SK-N-SH treated with all-trans-retinoic acid at 6 μM for 48 hours (cell line): ENCODE results near the gene BABAM2.

Experiments
- ATAC-seq: fragments of 200-7000 bp; cut with Tn5 transposase; 3 replicates; pipeline ENCODE4 v1.9.1; 2020; ENCODE audit warnings: mild to moderate bottlenecking, moderate library complexity
- BACH2 ChIP-seq: fragments of 250-450 bp; sonication (Bioruptor Pico); IDR thresholded peaks from 2 replicates; pipeline ENCODE4 v1.9.0; 2021; ENCODE audit warnings: mild to moderate bottlenecking, borderline replicate concordance
- CREB5 ChIP-seq: fragments of 250-450 bp; sonication (Bioruptor Pico); IDR thresholded peaks from 2 replicates; pipeline ENCODE4 v1.5.1; 2020; ENCODE audit warnings: low read depth, mild to moderate bottlenecking, moderate library complexity
- GLIS3 ChIP-seq: fragments of 250-450 bp; sonication (Bioruptor Pico); IDR thresholded peaks from 2 replicates; pipeline ENCODE4 v1.5.0; 2020; ENCODE audit warnings: mild to moderate bottlenecking, moderate library complexity
- ISL1 ChIP-seq: fragments of 250-450 bp; sonication (Bioruptor Pico); IDR thresholded peaks from 2 replicates; pipeline ENCODE4 v2.1.2; 2022; ENCODE audit warnings: mild to moderate bottlenecking, moderate library complexity
- OSR1 ChIP-seq: fragments of 250-450 bp; sonication (Bioruptor Pico); IDR thresholded peaks from 2 replicates; pipeline ENCODE4 v1.8.0; 2022; ENCODE audit warnings: moderate library complexity, mild to moderate bottlenecking, inconsistent platforms
- PATZ1 ChIP-seq: fragments of 250-450 bp; sonication (Bioruptor Pico); IDR thresholded peaks from 2 replicates; pipeline ENCODE4 v1.8.0; 2020; ENCODE audit warnings: mild to moderate bottlenecking, moderate library complexity, borderline replicate concordance
- RARB ChIP-seq: fragments of 250-450 bp; sonication (Bioruptor Pico); IDR thresholded peaks from 2 replicates; pipeline ENCODE4 v1.8.0; 2021; ENCODE audit warnings: mild to moderate bottlenecking, moderate library complexity
- SNAI2 ChIP-seq: fragments of 250-450 bp; sonication (Bioruptor Pico); IDR thresholded peaks from 2 replicates; pipeline ENCODE4 v1.5.0; 2020; ENCODE audit warnings: mild to moderate bottlenecking, moderate library complexity
- TCF4 ChIP-seq: fragments of 250-450 bp; sonication (Bioruptor Pico); IDR thresholded peaks from 2 replicates; pipeline ENCODE4 v1.8.0; 2021; ENCODE audit warnings: mild to moderate bottlenecking, moderate library complexity, borderline replicate concordance
- TOX ChIP-seq: fragments of 250-450 bp; sonication (Bioruptor Pico); IDR thresholded peaks from 2 replicates; pipeline ENCODE4 v1.8.0; 2021; ENCODE audit warnings: mild to moderate bottlenecking, moderate library complexity, borderline replicate concordance
- TSHZ2 ChIP-seq: fragments of 250-450 bp; sonication (Bioruptor Pico); IDR thresholded peaks from 2 replicates; pipeline ENCODE4 v1.5.0; 2020; ENCODE audit warnings: mild to moderate bottlenecking, moderate library complexity
- ZC3H10 ChIP-seq: fragments of 250-450 bp; sonication (Bioruptor Pico); IDR thresholded peaks from 2 replicates; pipeline ENCODE4 v1.5.1; 2021; ENCODE audit warnings: mild to moderate bottlenecking, moderate library complexity
- ZFP3 ChIP-seq: fragments of 250-450 bp; sonication (Bioruptor Pico); IDR thresholded peaks from 2 replicates; pipeline ENCODE4 v1.5.0; 2020; ENCODE audit warnings: mild to moderate bottlenecking, moderate library complexity
- ZFP30 ChIP-seq: fragments of 450-650 bp; formaldehyde crosslinking; IDR thresholded peaks from 2 replicates; pipeline ENCODE4 v1.5.0; 2022; ENCODE audit warnings: mild to moderate bottlenecking, moderate library complexity
- ZNF565 ChIP-seq: fragments of 450-650 bp; formaldehyde crosslinking; conservative IDR thresholded peaks from 2 replicates; pipeline ENCODE4 v1.5.0; 2020; ENCODE audit warnings: low read depth, mild to moderate bottlenecking, moderate library complexity
- ZNF70 ChIP-seq: fragments of 450-650 bp; formaldehyde crosslinking; IDR thresholded peaks from 2 replicates; pipeline ENCODE4 v1.5.0; 2020; ENCODE audit warnings: mild to moderate bottlenecking, moderate library complexity
- ZNF8 ChIP-seq: fragments of 450-650 bp; formaldehyde crosslinking; IDR thresholded peaks from 2 replicates; pipeline ENCODE4 v1.5.0; 2020; ENCODE audit warnings: mild to moderate bottlenecking, moderate library complexity
- TF ChIP-seq, protein P1 (sequence below): fragments of 250-450 bp; sonication (Bioruptor Pico); IDR thresholded peaks from 2 replicates; pipeline ENCODE4 v1.8.0; 2021; ENCODE audit warnings: low read depth, mild to moderate bottlenecking, moderate library complexity, borderline replicate concordance
- TF ChIP-seq, protein P2 (sequence below): fragments of 250-450 bp; sonication (Bioruptor Pico); IDR thresholded peaks from 2 replicates; pipeline ENCODE4 v1.5.1; 2021; ENCODE audit warnings: mild to moderate bottlenecking, moderate library complexity

BABAM2 gene

GRCh38 chr2:28349546-28350165, 459.1 kb downstream of the BABAM2 start:
- TF ChIP-seq ZNF565 (CRISPR knock-in tag) (no peak), BACH2 (CRISPR knock-in tag) (no peak), TOX (CRISPR knock-in tag) (no peak), ZNF70 (no peak), ZFP3 (no peak), OSR1 (no peak), CREB5 (CRISPR knock-in tag) (no peak), ZC3H10 (no peak), RARB (CRISPR knock-in tag) (no peak), SNAI2 (CRISPR knock-in tag) (no peak), TSHZ2 (CRISPR knock-in tag) (no peak), ZNF8 (CRISPR knock-in tag) (no peak), PATZ1 (CRISPR knock-in tag) (no peak), GLIS3 (CRISPR knock-in tag) (no peak), ISL1 (CRISPR knock-in tag) (no peak), TCF4 (CRISPR knock-in tag) (no peak)
- TF ChIP-seq, protein P1, sequence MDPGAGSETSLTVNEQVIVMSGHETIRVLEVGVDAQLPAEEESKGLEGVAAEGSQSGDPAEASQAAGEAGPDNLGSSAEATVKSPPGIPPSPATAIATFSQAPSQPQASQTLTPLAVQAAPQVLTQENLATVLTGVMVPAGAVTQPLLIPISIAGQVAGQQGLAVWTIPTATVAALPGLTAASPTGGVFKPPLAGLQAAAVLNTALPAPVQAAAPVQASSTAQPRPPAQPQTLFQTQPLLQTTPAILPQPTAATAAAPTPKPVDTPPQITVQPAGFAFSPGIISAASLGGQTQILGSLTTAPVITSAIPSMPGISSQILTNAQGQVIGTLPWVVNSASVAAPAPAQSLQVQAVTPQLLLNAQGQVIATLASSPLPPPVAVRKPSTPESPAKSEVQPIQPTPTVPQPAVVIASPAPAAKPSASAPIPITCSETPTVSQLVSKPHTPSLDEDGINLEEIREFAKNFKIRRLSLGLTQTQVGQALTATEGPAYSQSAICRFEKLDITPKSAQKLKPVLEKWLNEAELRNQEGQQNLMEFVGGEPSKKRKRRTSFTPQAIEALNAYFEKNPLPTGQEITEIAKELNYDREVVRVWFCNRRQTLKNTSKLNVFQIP (CRISPR knock-in tag) = no peak
- no peak for ATAC-seq

- TF ChIP-seq ZNF8 (CRISPR knock-in tag) = no peak
- TF ChIP-seq ZC3H10 = no peak
- TF ChIP-seq, protein P2, sequence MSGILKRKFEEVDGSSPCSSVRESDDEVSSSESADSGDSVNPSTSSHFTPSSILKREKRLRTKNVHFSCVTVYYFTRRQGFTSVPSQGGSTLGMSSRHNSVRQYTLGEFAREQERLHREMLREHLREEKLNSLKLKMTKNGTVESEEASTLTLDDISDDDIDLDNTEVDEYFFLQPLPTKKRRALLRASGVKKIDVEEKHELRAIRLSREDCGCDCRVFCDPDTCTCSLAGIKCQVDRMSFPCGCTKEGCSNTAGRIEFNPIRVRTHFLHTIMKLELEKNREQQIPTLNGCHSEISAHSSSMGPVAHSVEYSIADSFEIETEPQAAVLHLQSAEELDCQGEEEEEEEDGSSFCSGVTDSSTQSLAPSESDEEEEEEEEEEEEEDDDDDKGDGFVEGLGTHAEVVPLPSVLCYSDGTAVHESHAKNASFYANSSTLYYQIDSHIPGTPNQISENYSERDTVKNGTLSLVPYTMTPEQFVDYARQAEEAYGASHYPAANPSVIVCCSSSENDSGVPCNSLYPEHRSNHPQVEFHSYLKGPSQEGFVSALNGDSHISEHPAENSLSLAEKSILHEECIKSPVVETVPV (CRISPR knock-in tag) = no peak
- TF ChIP-seq ISL1 (CRISPR knock-in tag) = no peak
- no peak for ATAC-seq
These were observed 459.7 kb downstream of the BABAM2 start for GRCh38 chr2:28350196-28350595.

DNA sequence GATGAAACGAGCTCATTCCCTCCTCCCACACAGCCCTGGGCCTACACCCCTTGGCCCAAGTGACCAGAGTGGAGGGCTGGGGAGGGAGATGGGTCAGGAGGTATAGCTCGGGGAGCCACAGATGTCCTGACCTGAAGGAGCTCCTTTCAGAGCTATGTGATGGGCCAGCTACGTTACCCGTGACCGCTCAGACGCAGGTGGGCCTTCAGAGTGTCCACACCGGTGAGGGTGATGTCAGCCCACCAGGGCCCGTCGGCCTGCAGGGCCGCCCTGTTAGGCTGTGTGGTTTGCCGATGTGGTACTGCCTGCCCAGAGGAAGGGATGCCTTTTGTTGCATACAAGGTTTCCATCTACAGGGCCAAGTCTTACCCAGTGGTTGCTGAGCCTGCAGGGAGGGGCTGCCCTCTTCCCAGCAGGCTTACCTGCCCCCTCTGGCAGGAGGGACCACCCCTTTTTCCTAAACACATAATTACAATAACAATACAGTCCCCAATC, 460.3 kb downstream of the BABAM2 start:
- no peak for ATAC-seq
- no peak for TF ChIP-seq ZNF565 (CRISPR knock-in tag)

DNA sequence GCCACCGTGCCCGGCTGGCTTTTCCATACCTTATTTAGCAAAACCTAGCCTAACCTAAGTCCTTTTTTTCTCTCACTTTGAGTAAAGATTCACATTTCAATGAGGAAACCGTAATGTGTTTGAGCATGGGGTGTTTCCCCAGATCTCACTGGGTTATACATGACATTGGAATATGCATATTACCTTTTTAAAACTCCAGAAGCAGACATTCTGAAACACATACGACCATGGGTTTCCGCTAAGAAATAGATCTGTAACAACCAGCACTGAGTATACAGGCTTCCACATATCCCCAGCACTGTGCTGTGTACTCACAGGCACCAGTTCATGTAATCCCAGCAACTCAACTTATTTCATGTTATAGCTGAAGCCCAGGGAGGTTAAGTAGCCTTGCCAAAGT, 461.1 kb downstream of the BABAM2 start:
- no peak for TF ChIP-seq RARB (CRISPR knock-in tag)
- TF ChIP-seq CREB5 (CRISPR knock-in tag) = no peak
- TF ChIP-seq ZNF8 (CRISPR knock-in tag) = no peak
- no peak for TF ChIP-seq ZFP3
- TF ChIP-seq TOX (CRISPR knock-in tag) = no peak
- no peak for TF ChIP-seq ZFP30 (CRISPR knock-in tag)
- ATAC-seq = no peak
